ENCODE measurements around the gene CX3CR1. TPM values are rescaled to one million over a fixed set of nuclear protein-coding genes. Genes with fewer than 3 reads are reported as not detected.

Gene CX3CR1
- total and polyA plus RNA-seq, 2 donors (not counting 1 experiment from before 2014, with no cell fraction given), result 0.16 to 0.27 TPM

GRCh38 chr3:39261726-39262125 is 18.1 kb downstream of the CX3CR1 start:
- peaks cover 4% of the 10 kb centered on the region for H3K27me3 Mint-ChIP-seq

DNA sequence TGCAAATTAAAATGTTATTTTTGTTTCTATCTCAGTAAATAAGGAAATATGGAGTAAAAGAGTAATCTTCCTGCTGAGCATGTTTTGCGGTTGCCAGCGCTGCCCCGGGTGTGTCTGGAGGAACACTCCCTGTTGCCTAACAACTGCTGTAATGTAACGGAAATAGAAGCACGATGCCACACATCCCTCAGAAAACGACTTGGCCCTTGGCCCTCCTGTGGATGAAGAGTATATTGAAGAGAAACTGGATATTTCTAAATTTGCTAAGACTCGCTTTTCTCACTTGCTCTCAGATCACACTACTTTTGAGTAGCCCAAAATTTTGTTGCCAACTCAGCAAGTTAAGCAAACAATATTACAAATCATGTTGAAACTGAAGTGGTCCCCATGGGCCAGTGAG is 18.9 kb downstream of the CX3CR1 start:
- Histone ChIP-seq H2AFZ (ENCODE audit: insufficient read depth, low read depth, low read length, poor library complexity, severe bottlenecking) (peak overlapping the region; percentile 20), H3K27ac (ENCODE audit: low read length in 2 of 2) (no peak overlapping the region), H3K9ac (ENCODE audit: low read length) (no peak overlapping the region), H4K20me1 (ENCODE audit: control insufficient read depth, insufficient read depth, low read length, poor library complexity, severe bottlenecking) (no peaks in the 10 kb centered on the region), H3K4me1 (ENCODE audit: control insufficient read depth in 2 of 2, insufficient read depth in 2 of 2, low read length in 2 of 2) (peaks cover 59 to 60% of the 10 kb centered on the region in 2 donors), H3K27me3 (replicated peaks in 1 of 4; ENCODE audit: control extremely low read depth in 1 of 4, control insufficient read depth in 3 of 4, insufficient read depth in 4 of 4, low read length in 3 of 4) (peaks cover 0 to 3% (median 0%) of the 10 kb centered on the region in 4 experiments), H3K4me3 (ENCODE audit: control extremely low read depth in 1 of 5, extremely low read depth in 1 of 5, insufficient read depth in 1 of 5, low read depth in 2 of 5, low read length in 4 of 5) (no peak overlapping the region), H3K79me2 (ENCODE audit: control insufficient read depth, insufficient read depth, low read length) (no peaks in the 10 kb centered on the region), H3K4me2 (replicated peaks; ENCODE audit: low read depth, low read length, poor library complexity, severe bottlenecking) (peak overlapping the region; percentile 41), H3K36me3 (replicated peaks in 1 of 2; ENCODE audit: control extremely low read depth in 1 of 2, control insufficient read depth in 1 of 2, extremely low read depth in 1 of 2, insufficient read depth in 2 of 2, low read length in 1 of 2) (no peaks in the 10 kb centered on the region), H3K9me3 (ENCODE audit: control extremely low read depth in 1 of 3, control insufficient read depth in 2 of 3, insufficient read depth in 1 of 3, low read length in 2 of 3) (no peaks in the 10 kb centered on the region)
- Mint-ChIP-seq H3K27ac (peak overlapping the region; percentile 62), H3K27me3 (peaks cover 4% of the 10 kb centered on the region), H3K4me1 (peaks cover 64% of the 10 kb centered on the region), H3K9me3 (ENCODE audit: insufficient read depth) (no peaks in the 10 kb centered on the region), H3K4me3 (peak overlapping the region; percentile 10)
- TF ChIP-seq, protein P1, sequence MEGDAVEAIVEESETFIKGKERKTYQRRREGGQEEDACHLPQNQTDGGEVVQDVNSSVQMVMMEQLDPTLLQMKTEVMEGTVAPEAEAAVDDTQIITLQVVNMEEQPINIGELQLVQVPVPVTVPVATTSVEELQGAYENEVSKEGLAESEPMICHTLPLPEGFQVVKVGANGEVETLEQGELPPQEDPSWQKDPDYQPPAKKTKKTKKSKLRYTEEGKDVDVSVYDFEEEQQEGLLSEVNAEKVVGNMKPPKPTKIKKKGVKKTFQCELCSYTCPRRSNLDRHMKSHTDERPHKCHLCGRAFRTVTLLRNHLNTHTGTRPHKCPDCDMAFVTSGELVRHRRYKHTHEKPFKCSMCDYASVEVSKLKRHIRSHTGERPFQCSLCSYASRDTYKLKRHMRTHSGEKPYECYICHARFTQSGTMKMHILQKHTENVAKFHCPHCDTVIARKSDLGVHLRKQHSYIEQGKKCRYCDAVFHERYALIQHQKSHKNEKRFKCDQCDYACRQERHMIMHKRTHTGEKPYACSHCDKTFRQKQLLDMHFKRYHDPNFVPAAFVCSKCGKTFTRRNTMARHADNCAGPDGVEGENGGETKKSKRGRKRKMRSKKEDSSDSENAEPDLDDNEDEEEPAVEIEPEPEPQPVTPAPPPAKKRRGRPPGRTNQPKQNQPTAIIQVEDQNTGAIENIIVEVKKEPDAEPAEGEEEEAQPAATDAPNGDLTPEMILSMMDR (IDR thresholded peaks at IDR 0.05), result peak; percentile 54
- no peak for TF ChIP-seq EZH2 (IDR thresholded peaks at IDR 0.05; ENCODE audit: borderline replicate concordance, insufficient read depth, low read depth, low read length, poor library complexity, severe bottlenecking)
- POLR2A ChIA-PET, result no interaction called here
- CTCF ChIA-PET, result interaction anchor here (0.6 to 3.7 kb wide), 6 partner anchors 9 to 71 kb away, joined by 3 to 28 read pairs (median 4); no protein-coding TSS in a partner anchor
- 17% methylated on average over 3 of the region's 7 CpGs for WGBS (ENCODE audit: insufficient coverage)
- peak; percentile 71 for DNase-seq
- intact Hi-C loops (cut with micrococcal nuclease), result no loop called here
- ATAC-seq (ENCODE audit: low read depth), result peak; percentile 60

More at GRCh38 chr3:39261726-39262125, 18.1 kb downstream of the CX3CR1 start:
- H3K27ac ChIP-seq (ENCODE audit: low read length in 2 of 2), result no peak overlapping the region
- peaks cover 57% of the 10 kb centered on the region for H3K4me1 Mint-ChIP-seq
- CTCF ChIA-PET, result interaction anchor here (0.6 to 3.7 kb wide), 9 partner anchors 10 to 72 kb away, joined by 3 to 28 read pairs (median 4); no protein-coding TSS in a partner anchor
- DNase-seq (no peak), ATAC-seq (ENCODE audit: low read depth) (no peak)
- no peaks in the 10 kb centered on the region for H4K20me1 ChIP-seq (ENCODE audit: control insufficient read depth, insufficient read depth, low read length, poor library complexity, severe bottlenecking)
- POLR2A ChIA-PET, result interaction anchor here (0.8 kb wide), 1 partner anchor 47 kb away, joined by 3 read pairs; no protein-coding TSS in a partner anchor
- H3K4me1 ChIP-seq (ENCODE audit: control insufficient read depth in 2 of 2, insufficient read depth in 2 of 2, low read length in 2 of 2), result peaks cover 52% of the 10 kb centered on the region in 2 donors
- no peak overlapping the region for H3K4me2 ChIP-seq (replicated peaks; ENCODE audit: low read depth, low read length, poor library complexity, severe bottlenecking)
- H3K36me3 ChIP-seq (replicated peaks in 1 of 2; ENCODE audit: control extremely low read depth in 1 of 2, control insufficient read depth in 1 of 2, extremely low read depth in 1 of 2, insufficient read depth in 2 of 2, low read length in 1 of 2), result no peaks in the 10 kb centered on the region
- H3K27me3 ChIP-seq (replicated peaks in 1 of 4; ENCODE audit: control extremely low read depth in 1 of 4, control insufficient read depth in 3 of 4, insufficient read depth in 4 of 4, low read length in 3 of 4), result peaks cover 0 to 3% (median 0%) of the 10 kb centered on the region in 4 experiments
- no peak overlapping the region for H3K27ac Mint-ChIP-seq
- H3K4me3 ChIP-seq (ENCODE audit: control extremely low read depth in 1 of 5, extremely low read depth in 1 of 5, insufficient read depth in 1 of 5, low read depth in 2 of 5, low read length in 4 of 5), result no peak overlapping the region
- TF ChIP-seq, protein P1 (IDR thresholded peaks at IDR 0.05), result no peak
- TF ChIP-seq EZH2 (IDR thresholded peaks at IDR 0.05; ENCODE audit: borderline replicate concordance, insufficient read depth, low read depth, low read length, poor library complexity, severe bottlenecking), result no peak
- H3K9ac ChIP-seq (ENCODE audit: low read length), result no peak overlapping the region
- H2AFZ ChIP-seq (ENCODE audit: insufficient read depth, low read depth, low read length, poor library complexity, severe bottlenecking), result no peak overlapping the region
- no peaks in the 10 kb centered on the region for H3K9me3 Mint-ChIP-seq (ENCODE audit: insufficient read depth)
- H3K79me2 ChIP-seq (ENCODE audit: control insufficient read depth, insufficient read depth, low read length), result no peaks in the 10 kb centered on the region
- H3K4me3 Mint-ChIP-seq, result no peak overlapping the region
- no peaks in the 10 kb centered on the region for H3K9me3 ChIP-seq (ENCODE audit: control extremely low read depth in 1 of 3, control insufficient read depth in 2 of 3, insufficient read depth in 1 of 3, low read length in 2 of 3)
- intact Hi-C loops (cut with micrococcal nuclease), result no loop called here

Data from B cell (primary cell).